Prostate gland (tissue), 2 donors: ENCODE measurements around the gene NPEPL1.

Source experiments
- CTCF ChIP-seq, 4 experiments: fragments of 200-600 bp in 2 of 4; fragments of 450-650 bp in 2 of 4; sonication (generic) in 2 of 4; IDR thresholded peaks; 1 replicate in 3 of 4; 2 replicates in 1 of 4; pipeline ENCODE4 v1.5.1; 2016 to 2019; ENCODE audit warnings: antibody characterized with exemption in 4 of 4, mild to moderate bottlenecking in 2 of 4, moderate library complexity in 2 of 4
- POLR2A ChIP-seq: fragments of 450-650 bp; IDR thresholded peaks from one replicate; pipeline ENCODE4 v1.6.1; 2016; ENCODE audit warnings: antibody characterized with exemption, mild to moderate bottlenecking
- POLR2AphosphoS5 ChIP-seq: sonication (generic); formaldehyde crosslinking; IDR thresholded peaks from one replicate; pipeline ENCODE4 v1.6.1; 2017; ENCODE audit warnings: antibody characterized with exemption

GRCh38 chr20:58650776-58651558 lies 41.6 kb upstream of the NPEPL1 start, which contains the start of gene STX16:
- peak in 3 of 4 experiments; percentile 47 to 58 (median 58) for TF ChIP-seq CTCF (IDR thresholded peaks at IDR 0.05)
- TF ChIP-seq POLR2A, result peak; percentile 68
- peak; percentile 83 for TF ChIP-seq POLR2AphosphoS5
